GM21515 (cell line): Measurements from ENCODE around the gene F2.
"Not testable (repeated sequence)": the region's sequence is repeated elsewhere in the genome, so short reads cannot be mapped to it uniquely, and the experiment has no call there.

Experiments
- ATAC-seq: cut with Tn5 transposase; IDR thresholded peaks from one replicate; pipeline ENCODE4 v1.9.1; 2021; ENCODE audit not compliant: unreplicated experiment

Gene F2

DNA sequence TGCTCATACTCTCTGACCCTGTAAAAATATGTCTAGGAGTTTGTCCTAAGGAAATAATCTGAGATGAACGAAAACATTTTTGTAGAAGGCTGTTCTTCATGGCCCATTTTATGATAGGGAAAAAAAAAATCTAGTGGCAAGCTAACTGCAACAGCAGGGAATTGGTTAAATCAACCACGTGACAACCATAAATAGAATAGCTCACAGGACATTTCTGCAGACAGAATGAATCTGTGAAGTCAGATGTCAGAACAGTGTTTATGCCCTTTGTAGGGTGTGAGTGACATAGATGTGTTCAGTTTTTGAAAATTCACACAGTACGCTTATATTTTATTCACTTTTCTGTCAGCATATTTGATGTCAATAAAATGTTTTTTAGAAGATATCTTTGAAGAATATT, 34.6 kb upstream of the F2 start:
- no peak for ATAC-seq

DNA sequence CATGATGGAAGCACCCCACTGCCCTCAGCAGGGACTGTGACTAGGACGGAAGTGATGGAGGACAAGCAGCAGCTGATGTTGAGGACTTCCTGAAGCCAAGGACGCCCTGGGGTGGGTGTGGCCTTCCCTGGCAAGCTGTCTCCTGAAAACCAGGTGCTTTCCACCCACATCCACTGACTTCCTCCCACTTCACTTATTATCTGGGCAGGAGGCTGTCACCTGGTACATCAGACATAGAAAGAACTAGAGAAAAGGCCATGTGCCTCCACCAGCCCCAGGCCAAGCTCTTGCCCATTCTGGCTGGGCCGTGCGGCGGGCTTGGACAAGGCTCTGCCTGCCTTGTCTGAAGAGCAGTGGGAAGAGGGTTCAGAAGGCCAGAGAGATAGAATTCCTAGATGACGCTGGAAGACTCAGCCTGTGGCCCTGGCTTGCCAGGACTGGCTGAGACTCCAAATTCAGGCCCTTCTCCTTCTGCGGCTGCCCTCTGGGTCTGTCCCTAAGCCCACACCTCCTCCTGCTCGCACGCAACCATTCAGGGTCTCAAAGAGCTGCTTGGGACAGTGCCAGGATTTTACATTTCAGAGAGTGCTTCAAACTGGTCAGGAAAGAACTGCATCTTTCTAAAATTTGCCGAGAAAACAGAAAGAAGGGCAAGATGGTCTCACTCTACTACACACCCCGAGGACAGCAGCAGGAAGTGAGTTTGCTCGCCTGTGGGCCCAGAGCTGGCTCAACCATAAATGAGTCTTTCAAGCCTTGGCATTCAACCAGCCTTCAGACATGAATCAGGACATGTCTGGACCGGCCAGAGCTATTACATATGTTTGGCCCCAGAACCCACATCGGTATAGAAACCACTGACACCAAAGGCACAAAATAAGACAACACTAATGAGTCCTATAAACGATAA, 31.9 kb upstream of the F2 start:
- no peak for ATAC-seq

DNA sequence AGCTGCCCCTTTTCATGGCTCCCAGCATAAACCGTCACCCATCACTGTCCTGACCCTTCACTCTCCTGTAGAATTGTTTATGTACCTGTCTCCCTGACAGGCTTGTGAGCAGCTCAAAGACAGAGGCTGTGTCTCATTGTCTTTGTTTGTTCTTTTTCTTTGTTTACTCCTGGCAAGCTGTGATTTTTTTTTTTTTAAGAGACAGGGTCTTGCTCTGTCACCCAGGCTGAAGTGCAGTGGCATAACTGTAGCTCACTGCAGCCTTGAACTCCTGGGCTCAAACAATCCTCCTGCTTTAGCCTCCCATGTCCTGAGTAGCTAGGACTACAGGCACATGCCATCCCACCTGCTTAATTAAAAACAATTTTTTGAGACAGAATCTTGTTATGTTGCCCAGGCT, 28.3 kb upstream of the F2 start:
- ATAC-seq, result no peak

DNA sequence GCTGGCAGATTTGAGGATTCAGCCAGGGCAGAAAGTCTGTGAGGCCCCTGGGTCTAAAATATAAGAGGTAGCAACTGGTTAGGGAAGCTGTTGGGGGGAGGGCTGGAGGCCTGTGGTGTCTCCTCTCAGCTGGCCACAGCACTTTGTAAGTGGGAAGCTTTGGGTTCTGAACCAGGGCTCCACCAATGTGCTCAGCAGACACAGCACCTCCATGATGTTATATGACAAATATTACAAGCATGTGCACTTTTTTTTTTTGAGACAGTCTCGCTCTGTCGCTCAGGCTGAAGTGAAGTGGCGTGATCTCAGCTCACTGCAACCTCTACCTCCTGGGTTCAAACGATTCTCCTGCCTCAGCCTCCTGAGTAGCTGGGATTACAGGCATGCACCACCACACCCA, 26.6 kb upstream of the F2 start:
- no peak for ATAC-seq

DNA sequence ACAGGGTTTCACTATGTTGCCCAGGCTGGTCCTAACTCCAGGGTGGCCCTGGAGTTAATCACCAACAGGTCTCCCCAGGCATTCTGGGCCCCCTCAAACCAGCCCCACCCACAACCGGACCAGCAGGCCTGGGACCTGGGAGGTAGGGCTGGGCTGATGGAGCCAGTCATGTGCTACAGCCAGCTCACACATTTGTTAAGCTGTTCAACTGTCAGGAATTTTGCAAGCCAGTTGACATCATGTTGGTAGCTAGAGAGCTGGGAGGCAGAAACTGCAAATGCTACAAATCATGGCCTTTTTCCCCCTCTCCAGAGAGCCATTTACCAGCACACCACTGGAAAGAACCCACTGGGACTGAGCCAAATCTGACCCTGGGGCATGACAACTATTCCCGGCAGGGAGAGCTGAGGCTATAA, 25.4 kb upstream of the F2 start:
- no peak for ATAC-seq

DNA sequence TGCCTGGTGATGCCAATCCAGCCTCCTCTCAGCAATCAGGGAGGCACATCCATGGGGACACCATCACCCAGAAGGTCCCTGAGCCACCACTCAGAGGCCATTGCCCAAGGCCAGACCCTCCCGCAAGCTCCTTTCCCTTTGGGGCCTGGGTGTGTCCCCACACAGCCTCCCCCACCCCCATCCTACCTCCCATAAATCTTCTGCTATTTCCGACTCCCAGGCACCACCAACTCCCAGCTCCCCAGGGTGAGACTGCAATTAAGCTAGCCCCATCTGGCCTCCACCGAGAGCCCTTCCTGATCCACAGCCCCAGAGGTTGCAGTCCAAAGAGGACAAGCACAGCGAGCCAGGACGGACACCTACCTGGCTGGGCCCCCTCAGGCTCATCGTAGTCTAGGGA, 24.9 kb upstream of the F2 start:
- ATAC-seq, result no peak

DNA sequence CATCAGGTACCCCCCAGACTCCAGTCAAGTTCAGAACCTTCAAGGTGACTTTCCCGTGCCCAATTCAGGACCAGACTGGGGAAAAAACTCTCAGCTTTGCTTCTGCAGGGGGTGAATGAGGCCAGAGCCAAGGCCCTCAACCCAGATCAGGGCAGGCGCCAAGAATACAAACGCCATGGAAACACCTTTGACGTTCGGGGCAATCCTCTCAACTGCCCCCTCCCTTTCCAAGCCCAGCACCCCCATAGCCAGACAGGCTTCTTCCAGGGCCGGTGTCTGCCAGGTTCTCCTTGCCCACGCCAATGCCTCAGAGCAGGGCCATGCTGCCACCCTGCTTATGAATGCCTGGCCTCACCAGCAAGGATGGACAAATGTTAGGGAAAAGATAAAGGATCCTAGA, 24.4 kb upstream of the F2 start:
- no peak for ATAC-seq

DNA sequence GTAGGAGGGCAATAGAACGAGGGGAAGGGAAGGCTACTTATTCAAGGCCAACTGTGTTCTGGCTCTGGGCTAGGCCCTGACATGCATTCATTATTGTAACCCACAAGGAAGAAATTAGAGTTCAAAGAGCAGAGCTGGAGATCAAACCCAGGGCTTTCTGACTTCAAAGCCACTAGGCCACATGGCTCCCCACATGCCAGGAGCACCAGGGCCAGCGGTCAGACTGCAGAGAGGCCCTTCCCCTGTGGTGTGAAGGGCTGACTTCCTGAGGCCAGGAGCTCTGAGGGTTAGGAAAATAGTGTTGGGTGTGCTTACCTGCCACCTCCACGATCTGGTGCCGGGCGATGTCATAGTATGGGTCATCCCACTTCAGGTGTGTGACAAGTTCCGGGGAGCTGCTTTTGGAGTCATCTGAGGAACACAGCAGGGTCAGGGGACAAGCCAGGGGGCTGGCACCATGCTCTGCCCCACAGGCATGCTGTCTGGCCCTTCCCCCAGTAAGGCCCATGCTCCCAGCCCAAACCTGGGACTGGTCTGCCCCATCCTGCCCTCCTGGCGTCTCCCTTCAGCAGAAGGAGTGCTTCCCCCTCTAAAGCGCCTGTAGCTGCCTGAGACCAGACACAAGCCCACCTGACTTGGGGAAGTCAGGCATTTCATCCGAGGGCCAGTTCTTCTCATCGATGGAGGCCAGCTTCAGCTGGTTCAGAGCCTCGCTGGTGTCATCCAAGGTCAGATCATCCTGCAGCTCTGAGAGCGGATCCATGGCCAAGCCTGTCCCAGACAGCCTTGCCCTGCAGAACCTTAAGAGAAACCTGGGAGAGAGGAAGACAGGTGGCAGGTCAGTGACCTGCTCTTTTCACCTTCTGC, 23.4 kb upstream of the F2 start:
- ATAC-seq, result no peak

DNA sequence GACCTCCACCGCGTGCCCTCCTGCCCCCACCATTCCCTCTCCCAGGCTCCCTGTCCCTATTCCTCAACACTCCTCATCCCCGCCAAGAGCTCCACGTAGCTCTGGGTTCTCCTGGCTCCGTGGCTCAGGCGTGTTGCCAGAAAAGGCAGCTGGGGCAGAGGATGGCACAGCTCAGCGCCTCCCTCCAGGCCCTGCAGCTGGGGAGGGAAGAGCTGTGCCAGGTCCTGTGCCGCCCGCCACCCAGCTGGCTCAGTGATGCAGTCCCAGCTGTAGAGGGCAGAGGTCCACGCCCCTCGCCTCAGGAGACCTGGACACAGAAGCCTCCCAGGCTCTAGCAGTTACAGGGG, 22.8 kb upstream of the F2 start:
- ATAC-seq, result no peak

DNA sequence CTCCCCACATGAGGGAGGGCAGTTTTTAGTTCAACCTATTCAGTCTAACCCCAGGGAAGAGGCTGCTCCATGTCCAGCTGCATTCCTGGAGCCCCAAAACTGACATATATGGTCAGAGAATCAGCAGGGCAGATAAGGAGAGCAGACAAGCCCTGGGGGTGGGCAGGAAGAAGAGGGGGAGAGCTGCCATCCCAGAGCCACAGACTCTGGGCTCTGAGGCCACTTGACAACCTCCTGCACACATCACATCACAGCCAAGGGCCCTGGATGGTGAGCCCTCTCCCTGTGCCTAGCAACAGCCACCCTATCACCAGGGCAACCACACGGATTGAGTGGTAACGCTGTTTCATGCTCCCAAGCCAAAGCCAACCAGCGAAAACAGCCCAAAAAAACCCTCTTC, 21.7 kb upstream of the F2 start:
- no peak for ATAC-seq

DNA sequence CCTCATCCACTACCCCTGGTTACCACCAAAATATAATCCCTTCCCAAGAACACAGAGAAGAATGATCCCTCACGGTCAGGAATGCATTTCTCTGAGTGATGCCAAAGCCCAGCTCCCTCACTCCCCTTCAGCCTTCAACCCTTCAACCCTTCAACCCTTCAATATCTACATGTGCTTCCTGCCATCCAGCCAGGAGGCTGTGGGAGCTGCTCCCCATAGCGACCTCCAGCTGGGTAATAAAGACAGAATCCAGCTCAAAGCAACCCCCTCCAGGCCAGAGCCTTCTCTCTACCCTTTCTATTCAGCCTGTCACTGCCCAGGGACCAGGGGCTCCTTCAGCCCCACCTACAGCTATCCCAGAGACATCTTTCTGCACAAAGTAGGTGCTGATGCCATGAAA, 21.3 kb upstream of the F2 start:
- no peak for ATAC-seq

DNA sequence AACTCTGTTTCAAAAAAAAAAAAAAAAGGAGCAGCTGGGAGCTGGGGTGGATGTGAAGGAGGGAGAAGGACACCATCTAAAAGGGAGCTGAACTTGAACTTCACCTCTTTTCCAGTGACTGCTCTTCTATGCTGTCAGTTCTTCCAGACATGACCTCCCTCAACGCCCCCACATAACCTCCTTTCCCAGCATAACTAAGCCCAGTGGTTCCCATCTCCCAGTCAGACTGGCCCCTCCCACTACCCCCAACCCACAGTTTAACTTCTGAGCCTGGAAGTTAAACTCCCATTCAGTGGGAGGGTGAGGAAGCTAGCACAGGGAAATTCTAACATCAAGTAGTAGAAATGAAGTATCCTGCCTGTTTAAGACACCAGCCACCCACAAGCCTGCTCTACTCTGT, 20.4 kb upstream of the F2 start:
- ATAC-seq, result no peak

DNA sequence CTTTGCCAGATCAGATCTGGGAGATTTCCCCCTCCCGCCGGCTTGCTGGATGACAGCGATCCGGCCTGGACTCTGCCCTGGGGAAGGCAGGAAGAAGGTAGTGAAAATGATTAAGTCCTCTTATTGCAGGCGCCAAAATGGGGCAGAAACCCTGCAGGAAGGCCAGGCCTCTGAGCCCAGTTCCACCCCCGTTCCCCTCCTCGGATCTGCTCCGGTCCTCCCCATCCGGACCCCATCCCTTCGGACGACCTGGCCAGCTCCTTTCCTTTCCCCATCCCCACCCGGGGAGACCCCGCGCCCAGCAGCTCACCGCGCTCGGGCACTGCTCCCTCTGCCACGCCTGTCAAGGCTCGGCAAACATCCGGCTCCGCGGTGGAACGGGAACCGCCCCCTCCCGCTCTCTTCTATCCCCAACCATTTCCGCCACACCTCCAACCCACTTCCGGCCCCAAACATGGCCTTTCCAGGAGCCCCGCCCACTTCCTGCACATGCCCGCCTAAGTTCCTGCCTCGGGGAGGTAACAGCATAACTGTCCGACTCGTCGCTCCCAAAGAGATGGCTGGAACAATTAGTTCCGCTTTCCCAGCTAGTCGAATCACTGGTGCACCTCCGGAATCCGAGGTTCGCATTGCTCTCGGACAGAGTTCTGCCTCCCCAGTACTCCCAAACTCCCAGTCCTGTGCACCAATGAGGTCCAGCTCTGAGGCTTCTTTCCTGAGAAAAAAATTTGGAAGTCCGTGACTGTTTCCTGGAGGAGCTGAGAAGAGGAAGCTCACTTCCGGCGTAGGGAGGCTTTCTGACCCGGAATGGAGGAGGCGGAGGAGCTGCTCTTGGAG, 18.6 kb upstream of the F2 start, which contains the start of the genes ARHGAP1 and ZNF408:
Gene ARHGAP1 (minus strand): TSS at position 379 of the 837 bp plus-strand sequence. CDS start 4,512 bp downstream, outside the sequence.
Gene ZNF408 (plus strand): TSS at position 791 of the 837 bp plus-strand sequence. CDS start 17 bp downstream, at position 808.
- ATAC-seq, result peak; percentile 84

DNA sequence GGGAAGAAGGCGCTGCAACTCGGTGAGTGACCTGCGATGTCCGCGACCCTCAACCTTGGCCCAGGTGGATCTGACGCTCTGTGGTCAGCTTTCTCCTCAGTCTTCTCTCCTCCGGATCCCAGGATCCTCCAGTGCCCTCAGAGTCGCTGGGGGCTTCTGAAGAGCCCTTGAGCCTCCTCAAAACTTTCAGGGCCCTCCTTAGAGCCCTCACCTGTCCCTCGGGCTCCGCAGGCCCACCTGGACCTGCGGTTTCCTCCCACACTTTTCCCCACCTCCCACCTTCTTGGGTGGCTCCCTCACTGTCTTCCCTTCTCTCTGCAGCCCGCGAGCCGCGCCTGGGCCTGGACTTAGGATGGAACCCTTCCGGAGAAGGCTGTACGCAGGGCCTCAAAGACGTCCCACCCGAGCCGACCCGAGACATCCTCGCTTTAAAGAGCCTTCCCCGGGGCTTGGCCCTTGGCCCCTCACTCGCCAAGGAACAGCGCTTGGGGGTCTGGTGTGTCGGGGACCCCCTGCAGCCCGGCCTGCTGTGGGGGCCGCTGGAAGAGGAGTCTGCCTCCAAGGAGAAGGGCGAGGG, 17.8 kb upstream of the F2 start:
- no peak for ATAC-seq

DNA sequence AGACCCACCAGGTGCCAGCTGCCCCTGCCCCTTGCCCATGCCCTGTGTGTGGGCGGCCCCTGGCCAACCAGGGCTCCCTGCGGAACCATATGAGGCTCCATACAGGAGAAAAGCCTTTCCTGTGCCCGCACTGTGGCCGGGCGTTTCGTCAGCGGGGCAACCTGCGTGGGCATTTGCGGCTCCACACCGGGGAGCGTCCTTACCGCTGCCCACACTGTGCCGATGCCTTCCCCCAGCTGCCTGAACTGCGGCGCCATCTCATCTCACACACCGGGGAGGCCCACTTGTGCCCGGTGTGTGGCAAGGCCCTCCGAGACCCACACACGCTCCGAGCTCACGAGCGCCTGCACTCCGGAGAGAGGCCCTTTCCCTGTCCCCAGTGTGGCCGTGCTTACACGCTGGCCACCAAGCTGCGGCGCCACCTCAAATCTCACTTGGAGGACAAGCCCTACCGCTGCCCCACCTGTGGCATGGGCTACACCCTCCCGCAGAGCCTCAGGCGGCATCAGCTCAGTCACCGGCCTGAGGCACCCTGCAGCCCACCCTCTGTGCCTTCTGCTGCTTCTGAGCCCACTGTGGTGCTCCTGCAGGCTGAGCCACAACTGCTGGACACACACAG, 13.8 kb upstream of the F2 start:
- ATAC-seq, result no peak

DNA sequence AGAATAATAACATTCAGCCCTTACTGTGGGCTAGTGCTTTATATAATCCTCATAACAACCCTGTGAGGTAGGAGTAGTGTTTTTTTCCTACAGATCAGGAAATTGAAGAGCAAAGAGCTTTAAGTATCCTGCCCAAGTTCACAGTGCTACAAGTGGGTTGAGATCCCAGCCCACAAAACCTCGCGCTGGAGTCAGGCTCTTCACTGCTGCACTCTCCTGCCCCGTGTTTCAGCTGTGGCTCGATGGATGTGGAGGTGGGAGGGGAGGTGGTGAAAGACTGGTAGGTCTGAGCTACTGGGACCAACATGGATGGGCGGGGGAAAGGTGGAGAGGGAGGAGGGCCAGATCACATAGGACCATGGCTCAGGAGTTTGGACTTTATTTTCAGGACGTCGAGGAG, 12.1 kb upstream of the F2 start:
- no peak for ATAC-seq

DNA sequence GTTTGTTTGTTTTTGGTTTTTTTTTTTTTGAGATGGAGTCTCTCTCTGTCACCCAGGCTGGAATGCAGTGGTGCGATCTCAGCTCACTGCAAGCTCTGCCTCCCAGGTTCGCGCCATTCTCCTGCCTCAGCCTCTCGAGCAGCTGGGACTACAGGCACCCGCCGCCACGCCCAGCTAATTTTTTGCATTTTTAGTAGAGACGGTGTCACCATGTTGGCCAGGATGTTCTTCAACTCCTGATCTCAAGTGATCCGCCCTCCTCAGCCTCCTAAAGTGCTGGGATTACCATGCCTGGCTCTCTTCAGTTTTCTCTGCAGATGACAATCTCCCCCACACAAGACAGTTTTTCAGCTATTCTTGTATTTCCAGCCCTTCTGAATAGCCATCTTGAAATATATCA, 9.7 kb upstream of the F2 start:
- not testable (repeated sequence) for ATAC-seq

DNA sequence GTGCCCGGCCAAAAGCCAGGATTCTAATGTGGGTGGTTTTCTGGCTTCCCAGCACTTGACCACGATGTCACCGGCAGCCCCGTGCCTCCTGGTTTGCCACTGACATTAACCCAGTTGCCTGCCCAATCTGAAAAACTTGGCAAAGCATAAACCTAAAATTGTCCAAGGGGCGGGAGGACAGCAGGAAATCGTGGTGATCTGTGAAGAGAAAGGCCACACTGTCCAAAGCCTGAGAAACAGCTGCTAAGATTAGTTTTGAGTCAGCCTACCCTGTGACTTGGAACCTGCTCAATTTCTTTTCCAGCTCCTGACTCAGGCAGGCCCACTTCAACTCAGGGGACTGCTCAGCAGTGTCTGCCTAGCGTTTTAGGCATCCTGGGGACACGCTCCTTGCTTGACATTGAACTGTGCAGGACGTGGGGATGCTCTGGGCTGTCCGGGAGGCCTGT, 8.2 kb upstream of the F2 start:
- no peak for ATAC-seq

DNA sequence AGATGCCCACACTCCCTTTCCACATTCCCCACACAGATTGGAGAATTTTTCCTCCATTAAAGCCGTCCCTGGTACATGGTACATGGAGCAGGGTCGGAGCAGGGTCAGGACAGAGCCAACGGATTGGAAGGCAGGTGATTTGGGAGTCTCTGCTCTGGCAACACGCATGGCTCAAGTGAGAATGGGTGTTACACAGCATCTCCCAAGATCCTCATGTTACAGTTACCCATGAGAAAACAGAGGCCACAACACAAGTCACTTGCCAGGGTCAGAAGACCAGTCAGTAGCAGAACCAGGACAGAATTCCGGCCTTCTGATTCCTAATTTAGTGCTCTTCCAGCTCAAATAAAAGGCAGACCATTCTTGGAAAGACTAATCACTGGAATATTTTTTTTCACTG, 7.7 kb upstream of the F2 start:
- no peak for ATAC-seq

DNA sequence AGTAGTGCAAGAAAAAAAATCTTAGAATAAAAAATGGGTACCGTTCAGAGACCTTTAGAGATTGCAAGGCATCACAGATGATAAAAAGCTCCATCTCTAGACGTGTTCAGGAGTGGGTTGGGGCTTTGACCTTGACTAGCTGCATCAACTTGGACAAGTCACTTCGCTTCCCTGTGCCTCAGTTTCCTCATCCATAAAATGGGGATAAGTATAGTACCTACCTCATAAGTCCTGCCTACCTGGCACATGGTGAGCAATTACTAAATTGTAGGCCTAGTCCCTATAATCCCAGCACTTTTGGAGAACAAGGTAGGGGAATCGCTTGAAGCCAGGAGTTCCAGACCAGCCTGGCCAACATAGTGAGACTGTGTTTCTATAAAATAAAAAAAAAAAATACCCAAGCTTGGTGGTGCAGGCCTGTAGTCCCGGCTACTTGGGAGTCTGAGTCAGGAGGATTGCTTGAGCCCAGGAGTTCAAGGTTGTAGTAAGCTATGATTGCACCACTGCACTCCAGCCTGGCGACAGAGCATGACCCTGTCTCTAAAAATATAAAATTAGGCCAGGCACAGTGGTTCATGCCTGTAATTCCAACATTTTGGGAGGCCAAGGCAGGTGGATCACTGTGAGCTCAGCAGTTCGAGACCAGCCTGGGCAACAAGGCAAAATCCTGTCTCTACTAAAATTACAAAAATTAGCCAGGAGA, 6.0 kb upstream of the F2 start:
- ATAC-seq, result no peak
